Breast epithelium (tissue), 4 donors: ENCODE measurements around the gene ACADVL. TPM values are rescaled to one million over a fixed set of nuclear protein-coding genes. Genes with fewer than 3 reads are reported as not detected.

ENCODE experiments used
- DNase-seq, 2 donors: peaks; one replicate each; pipeline ENCODE4 v3.0.0-alpha.2; 2019; ENCODE audit warnings: low spot score in 2 of 2
- H3K27ac ChIP-seq, 2 donors: fragments of 200-600 bp; sonication (generic) in 1 of 2; one replicate each; pipeline ENCODE4 v1.5.1; 2016 to 2019; ENCODE audit warnings: mild to moderate bottlenecking in 1 of 2
- H3K27me3 ChIP-seq, 2 donors: fragments of 200-600 bp; sonication (generic) in 1 of 2; one replicate each; pipeline versions ENCODE4 v1.5.1 to v1.6.0; 2017 to 2019; ENCODE audit warnings: control low read depth in 1 of 2, mild to moderate bottlenecking in 1 of 2
- H3K36me3 ChIP-seq: fragments of 200-600 bp; one replicate; pipeline ENCODE4 v1.5.1; 2019
- H3K4me1 ChIP-seq, 2 donors: fragments of 200-600 bp; sonication (generic); one replicate each; pipeline ENCODE4 v1.5.1; 2016 to 2019; ENCODE audit warnings: control low read depth in 1 of 2
- H3K4me3 ChIP-seq, 3 donors: fragments of 200-600 bp; sonication (generic); 1 replicate in 2 of 3; 2 replicates in 1 of 3; pipeline ENCODE4 v1.5.1; 2016 to 2019; ENCODE audit warnings: mild to moderate bottlenecking in 3 of 3, moderate library complexity in 2 of 3
- H3K9me3 ChIP-seq, 2 donors: fragments of 200-600 bp; sonication (generic) in 1 of 2; one replicate each; pipeline ENCODE4 v1.5.1; 2016 to 2019; ENCODE audit warnings: control low read depth in 1 of 2
- POLR2A ChIP-seq: fragments of 450-650 bp; IDR thresholded peaks from one replicate; pipeline ENCODE4 v1.6.1; 2016; ENCODE audit warnings: antibody characterized with exemption, mild to moderate bottlenecking, moderate library complexity
- POLR2AphosphoS5 ChIP-seq, 3 donors: sonication (generic); formaldehyde crosslinking; IDR thresholded peaks; one replicate each; pipeline ENCODE4 v1.6.1; 2017; ENCODE audit warnings: antibody characterized with exemption in 3 of 3
- intact Hi-C: fragments of 100-400 bp; cut with DNase I; formaldehyde crosslinking; loops from one replicate; pipeline ENCODE4 v1.15.1; 2023; ENCODE audit warnings: low total_unique reads
- total RNA-seq, 3 donors: library from RNA; depleted of rRNA; stranded (reverse); fragments of >200 nt; gene quantifications; one replicate each; pipeline ENCODE4 v1.1.0, GENCODE V29; 2016
- TF ChIP-seq, protein P1 (sequence below), 3 donors: fragments of 450-650 bp; IDR thresholded peaks; one replicate each; pipeline ENCODE4 v1.5.1; 2016 to 2017; ENCODE audit warnings: antibody characterized with exemption in 3 of 3, mild to moderate bottlenecking in 3 of 3, moderate library complexity in 3 of 3

Gene ACADVL
- total RNA-seq, 3 donors from 2014 or later, result 421 to 1,002 (median 829) TPM

DNA sequence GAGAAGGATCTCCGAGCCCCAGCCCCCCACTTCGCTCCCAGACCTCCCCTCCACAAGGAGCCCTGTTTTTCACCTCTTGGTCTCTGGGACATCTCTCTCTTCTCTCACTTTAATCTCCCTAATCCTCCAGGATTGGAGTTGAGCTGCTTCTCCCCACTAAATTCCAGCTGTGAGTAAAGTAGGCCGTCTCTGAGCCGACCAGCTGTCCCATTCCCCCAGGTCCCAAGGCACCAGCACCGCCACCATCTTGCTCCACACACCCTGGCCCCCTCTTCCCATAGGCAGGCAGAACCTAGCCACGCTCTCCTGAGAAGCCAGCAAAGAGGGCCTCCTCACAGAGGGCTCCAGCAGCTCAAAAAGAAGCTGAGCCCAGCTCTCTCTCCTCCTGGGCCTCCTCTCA lies 980 bp upstream of the ACADVL start:
- DNase-seq, result no peak
- H3K4me3 ChIP-seq, result no peak overlapping the region
- intact Hi-C loops, result no loop called here
- no peaks in the 10 kb centered on the region for H3K36me3 ChIP-seq
- H3K27me3 ChIP-seq, result no peaks in the 10 kb centered on the region
- H3K27ac ChIP-seq, result peak overlapping the region; percentile 100
- H3K9me3 ChIP-seq, result no peaks in the 10 kb centered on the region
- H3K4me1 ChIP-seq, result peaks cover 4 to 38% of the 10 kb centered on the region in 2 donors
- TF ChIP-seq POLR2AphosphoS5 (IDR thresholded peaks at IDR 0.05) (no peak), POLR2A (no peak)
- TF ChIP-seq, protein P1, sequence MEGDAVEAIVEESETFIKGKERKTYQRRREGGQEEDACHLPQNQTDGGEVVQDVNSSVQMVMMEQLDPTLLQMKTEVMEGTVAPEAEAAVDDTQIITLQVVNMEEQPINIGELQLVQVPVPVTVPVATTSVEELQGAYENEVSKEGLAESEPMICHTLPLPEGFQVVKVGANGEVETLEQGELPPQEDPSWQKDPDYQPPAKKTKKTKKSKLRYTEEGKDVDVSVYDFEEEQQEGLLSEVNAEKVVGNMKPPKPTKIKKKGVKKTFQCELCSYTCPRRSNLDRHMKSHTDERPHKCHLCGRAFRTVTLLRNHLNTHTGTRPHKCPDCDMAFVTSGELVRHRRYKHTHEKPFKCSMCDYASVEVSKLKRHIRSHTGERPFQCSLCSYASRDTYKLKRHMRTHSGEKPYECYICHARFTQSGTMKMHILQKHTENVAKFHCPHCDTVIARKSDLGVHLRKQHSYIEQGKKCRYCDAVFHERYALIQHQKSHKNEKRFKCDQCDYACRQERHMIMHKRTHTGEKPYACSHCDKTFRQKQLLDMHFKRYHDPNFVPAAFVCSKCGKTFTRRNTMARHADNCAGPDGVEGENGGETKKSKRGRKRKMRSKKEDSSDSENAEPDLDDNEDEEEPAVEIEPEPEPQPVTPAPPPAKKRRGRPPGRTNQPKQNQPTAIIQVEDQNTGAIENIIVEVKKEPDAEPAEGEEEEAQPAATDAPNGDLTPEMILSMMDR (IDR thresholded peaks at IDR 0.05), result no peak

DNA sequence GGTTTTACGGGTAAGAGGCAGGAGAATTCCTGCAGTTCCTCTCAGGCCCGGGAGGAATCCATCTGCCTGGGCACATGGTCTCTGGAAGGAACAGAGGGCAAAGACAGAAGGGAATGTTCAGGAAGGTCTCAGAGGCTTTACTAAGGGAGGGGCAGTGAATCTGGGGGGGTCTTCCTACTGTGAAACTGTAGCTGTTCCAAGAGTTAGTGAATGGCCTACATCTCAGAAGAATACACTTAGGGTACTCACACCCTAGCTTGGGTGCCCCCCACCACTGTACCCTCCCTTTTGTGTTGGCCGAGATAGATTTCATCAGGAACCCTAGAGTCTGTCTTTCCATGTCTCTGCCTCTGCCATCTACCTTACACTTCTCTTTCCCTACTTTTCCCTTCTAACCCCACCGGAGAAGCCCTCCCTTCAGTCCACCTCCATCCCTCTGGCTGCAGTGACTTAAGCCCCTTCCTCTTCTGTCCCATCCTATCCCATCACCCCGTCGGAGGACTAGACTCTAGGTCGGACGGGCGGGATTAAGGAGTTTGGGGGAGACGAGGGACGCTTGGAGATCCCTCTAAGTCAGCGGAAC lies 418 bp upstream of the ACADVL start:
- no peak for DNase-seq
- H3K27me3 ChIP-seq, result no peaks in the 10 kb centered on the region
- intact Hi-C loops, result no loop called here
- H3K27ac ChIP-seq, result peak overlapping the region; percentile 100
- TF ChIP-seq POLR2A (no peak), POLR2AphosphoS5 (IDR thresholded peaks at IDR 0.05) (no peak)
- TF ChIP-seq, protein P1 (IDR thresholded peaks at IDR 0.05), result no peak
- peak overlapping the region; percentile 95 to 100 (median 98) for H3K4me3 ChIP-seq
- H3K9me3 ChIP-seq, result no peaks in the 10 kb centered on the region
- no peaks in the 10 kb centered on the region for H3K36me3 ChIP-seq
- H3K4me1 ChIP-seq, result peaks cover 4 to 38% of the 10 kb centered on the region in 2 donors

DNA sequence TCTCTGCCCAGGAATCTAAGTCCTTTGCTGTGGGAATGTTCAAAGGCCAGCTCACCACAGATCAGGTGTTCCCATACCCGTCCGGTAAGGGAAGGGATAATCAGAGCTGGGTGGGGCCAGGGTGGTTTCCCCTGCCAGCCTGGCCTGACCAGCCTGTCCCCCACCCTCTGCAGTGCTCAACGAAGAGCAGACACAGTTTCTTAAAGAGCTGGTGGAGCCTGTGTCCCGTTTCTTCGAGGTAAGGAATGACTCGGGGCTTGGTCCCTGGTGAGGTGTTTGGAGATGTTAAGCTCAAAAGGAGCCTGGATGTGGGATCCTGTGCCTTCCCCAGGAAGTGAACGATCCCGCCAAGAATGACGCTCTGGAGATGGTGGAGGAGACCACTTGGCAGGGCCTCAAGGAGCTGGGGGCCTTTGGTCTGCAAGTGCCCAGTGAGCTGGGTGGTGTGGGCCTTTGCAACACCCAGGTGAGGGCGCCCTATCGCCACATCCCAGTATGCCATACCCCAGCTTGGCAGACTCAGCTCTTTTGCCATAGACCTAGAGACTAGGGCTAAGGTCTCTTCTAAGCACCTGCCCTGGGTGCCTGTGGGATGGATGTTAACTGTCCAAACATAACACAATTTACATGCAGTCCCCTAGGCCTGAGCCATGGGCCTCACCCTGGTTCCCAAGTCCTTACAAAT lies 997 bp downstream of the ACADVL start:
- Histone ChIP-seq H3K27me3 (no peaks in the 10 kb centered on the region), H3K4me3 (peak overlapping the region; percentile 95 to 100 (median 98)), H3K27ac (peak overlapping the region; percentile 100), H3K9me3 (no peaks in the 10 kb centered on the region), H3K36me3 (no peaks in the 10 kb centered on the region), H3K4me1 (peaks cover 4 to 36% of the 10 kb centered on the region in 2 donors)
- TF ChIP-seq POLR2A (no peak), POLR2AphosphoS5 (IDR thresholded peaks at IDR 0.05) (peak in 2 of 3 donors; percentile 2 to 5)
- TF ChIP-seq, protein P1 (IDR thresholded peaks at IDR 0.05), result peak in 2 of 3 donors; percentile 19 to 48
- peak in 1 of 2 donors; percentile 74 for DNase-seq
- intact Hi-C loops, result no loop called here

DNA sequence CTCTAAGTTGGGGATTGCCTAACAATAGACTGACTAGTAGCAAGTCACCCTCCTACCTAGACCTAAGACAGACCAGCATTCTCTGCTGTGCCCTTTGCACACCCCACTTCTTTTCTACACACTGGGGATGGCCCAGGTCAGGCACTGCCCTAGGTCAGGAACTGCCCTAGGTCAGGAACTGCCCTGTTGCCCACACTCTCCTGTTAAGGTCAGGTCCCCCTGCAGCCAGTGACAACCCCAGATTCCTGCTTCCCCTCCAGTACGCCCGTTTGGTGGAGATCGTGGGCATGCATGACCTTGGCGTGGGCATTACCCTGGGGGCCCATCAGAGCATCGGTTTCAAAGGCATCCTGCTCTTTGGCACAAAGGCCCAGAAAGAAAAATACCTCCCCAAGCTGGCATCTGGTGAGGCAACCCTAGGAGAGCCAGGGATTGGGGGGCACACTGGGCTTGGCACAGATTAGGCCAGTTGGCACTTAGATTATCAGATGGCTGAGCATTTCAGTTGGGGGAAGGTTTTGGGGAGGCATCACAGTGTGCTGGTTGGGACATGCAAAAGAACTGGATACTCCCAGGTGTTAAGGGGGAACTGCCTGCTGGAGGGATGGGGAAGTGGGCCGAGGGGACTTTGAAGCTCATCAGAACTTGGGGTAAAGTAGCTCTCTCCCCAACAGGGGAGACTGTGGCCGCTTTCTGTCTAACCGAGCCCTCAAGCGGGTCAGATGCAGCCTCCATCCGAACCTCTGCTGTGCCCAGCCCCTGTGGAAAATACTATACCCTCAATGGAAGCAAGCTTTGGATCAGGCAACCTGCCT lies 1.7 kb downstream of the ACADVL start:
- no peak for DNase-seq
- H3K9me3 ChIP-seq, result no peaks in the 10 kb centered on the region
- H3K4me1 ChIP-seq, result peaks cover 4 to 29% of the 10 kb centered on the region in 2 donors
- H3K4me3 ChIP-seq, result peak overlapping the region in 2 of 3 donors; percentile 98 to 100
- intact Hi-C loops, result no loop called here
- H3K27ac ChIP-seq, result peak overlapping the region; percentile 100
- H3K36me3 ChIP-seq, result no peaks in the 10 kb centered on the region
- no peaks in the 10 kb centered on the region for H3K27me3 ChIP-seq
- TF ChIP-seq, protein P1 (IDR thresholded peaks at IDR 0.05), result no peak
- TF ChIP-seq POLR2A, result no peak
- no peak for TF ChIP-seq POLR2AphosphoS5 (IDR thresholded peaks at IDR 0.05)
